GM10248 (cell line): ENCODE data around the gene MSS51.
"Not testable (repeated sequence)": the region's sequence is repeated elsewhere in the genome, so short reads cannot be mapped to it uniquely, and the experiment has no call there.

Source experiments
- CTCF ChIA-PET: fragments of 300-600 bp; sonication (Branson Sonifier 250); formaldehyde crosslinking; extraction: SDS; loops from one replicate; lab custom pipeline; 2021; ENCODE audit warnings: antibody characterized with exemption; lab: Yijun Ruan, JAX
- POLR2A ChIA-PET: fragments of 350-650 bp; sonication (Branson Sonifier 250); formaldehyde crosslinking; extraction: SDS; loops from one replicate; lab custom pipeline; 2020; ENCODE audit warnings: antibody characterized with exemption; lab: Yijun Ruan, JAX
- DNase-seq: peaks from one replicate; pipeline ENCODE4 v3.0.0; 2012; ENCODE audit errors: extremely low spot score
- CTCF ChIP-seq: IDR thresholded peaks from 2 replicates; pipeline ENCODE4 v1.5.1; 2012; ENCODE audit warnings: mild to moderate bottlenecking, low read depth; ENCODE audit errors: extremely low read depth, missing control alignments, control extremely low read depth

MSS51 gene

GRCh38 chr10:73404690-73405089 is 28.7 kb downstream of the MSS51 start:
- no peak for TF ChIP-seq CTCF
- ChIA-PET CTCF (no interaction called here), POLR2A (no interaction called here)
- no peak for DNase-seq

- CTCF ChIA-PET = interaction anchor here (1.3 to 1.6 kb wide), 3 partner anchors 11 to 22 kb away, joined by 4 to 5 read pairs (median 5); no protein-coding TSS in a partner anchor
- POLR2A ChIA-PET = no interaction called here
- no peak for TF ChIP-seq CTCF
These were observed 31.7 kb downstream of the MSS51 start for GRCh38 chr10:73401636-73402035.

GRCh38 chr10:73399063-73399462 is 34.3 kb downstream of the MSS51 start:
- CTCF ChIA-PET = interaction anchor here (1.1 kb wide), 1 partner anchor 22 kb away, joined by 3 read pairs; no protein-coding TSS in a partner anchor
- no peak for DNase-seq
- POLR2A ChIA-PET = no interaction called here
- no peak for TF ChIP-seq CTCF

More at GRCh38 chr10:73401636-73402035, 31.7 kb downstream of the MSS51 start:
- no peak for DNase-seq

- TF ChIP-seq CTCF = no peak
- POLR2A ChIA-PET = no interaction called here
- CTCF ChIA-PET = interaction anchor here (1.1 to 1.4 kb wide), 2 partner anchors 15 to 66 kb away, joined by 3 to 4 read pairs; no protein-coding TSS in a partner anchor
- DNase-seq = no peak
These were observed 35.3 kb downstream of the MSS51 start for GRCh38 chr10:73398024-73398423.

GRCh38 chr10:73394325-73394724 is 39.0 kb downstream of the MSS51 start:
- POLR2A ChIA-PET, DNase-seq, CTCF ChIA-PET: not testable (repeated sequence)

GRCh38 chr10:73388228-73388627 is 45.1 kb downstream of the MSS51 start:
- DNase-seq = no peak
- TF ChIP-seq CTCF = no peak
- ChIA-PET POLR2A (no interaction called here), CTCF (no interaction called here)

- POLR2A ChIA-PET = no interaction called here
- DNase-seq = no peak
- CTCF ChIA-PET = interaction anchor here (1.0 kb wide), 1 partner anchor 11 kb away, joined by 4 read pairs; no protein-coding TSS in a partner anchor
These were observed 46.8 kb downstream of the MSS51 start for GRCh38 chr10:73386583-73386982.

More at GRCh38 chr10:73386583-73386982, 46.8 kb downstream of the MSS51 start:
- no peak for TF ChIP-seq CTCF
